ENCODE measurements around the gene HCRTR1.
A peak's percentile ranks its signal among the peaks of the same experiment; 100 is the strongest.

The HCRTR1 gene

GRCh38 chr1:31571340-31572295, 45.9 kb upstream of the HCRTR1 start:
- TF ChIP-seq, protein P1, sequence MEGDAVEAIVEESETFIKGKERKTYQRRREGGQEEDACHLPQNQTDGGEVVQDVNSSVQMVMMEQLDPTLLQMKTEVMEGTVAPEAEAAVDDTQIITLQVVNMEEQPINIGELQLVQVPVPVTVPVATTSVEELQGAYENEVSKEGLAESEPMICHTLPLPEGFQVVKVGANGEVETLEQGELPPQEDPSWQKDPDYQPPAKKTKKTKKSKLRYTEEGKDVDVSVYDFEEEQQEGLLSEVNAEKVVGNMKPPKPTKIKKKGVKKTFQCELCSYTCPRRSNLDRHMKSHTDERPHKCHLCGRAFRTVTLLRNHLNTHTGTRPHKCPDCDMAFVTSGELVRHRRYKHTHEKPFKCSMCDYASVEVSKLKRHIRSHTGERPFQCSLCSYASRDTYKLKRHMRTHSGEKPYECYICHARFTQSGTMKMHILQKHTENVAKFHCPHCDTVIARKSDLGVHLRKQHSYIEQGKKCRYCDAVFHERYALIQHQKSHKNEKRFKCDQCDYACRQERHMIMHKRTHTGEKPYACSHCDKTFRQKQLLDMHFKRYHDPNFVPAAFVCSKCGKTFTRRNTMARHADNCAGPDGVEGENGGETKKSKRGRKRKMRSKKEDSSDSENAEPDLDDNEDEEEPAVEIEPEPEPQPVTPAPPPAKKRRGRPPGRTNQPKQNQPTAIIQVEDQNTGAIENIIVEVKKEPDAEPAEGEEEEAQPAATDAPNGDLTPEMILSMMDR (IDR thresholded peaks at IDR 0.05; ENCODE audit: extremely low read depth, missing control alignments): no peak
- DNase-seq (ENCODE audit: low spot score): peak; percentile 44

DNA sequence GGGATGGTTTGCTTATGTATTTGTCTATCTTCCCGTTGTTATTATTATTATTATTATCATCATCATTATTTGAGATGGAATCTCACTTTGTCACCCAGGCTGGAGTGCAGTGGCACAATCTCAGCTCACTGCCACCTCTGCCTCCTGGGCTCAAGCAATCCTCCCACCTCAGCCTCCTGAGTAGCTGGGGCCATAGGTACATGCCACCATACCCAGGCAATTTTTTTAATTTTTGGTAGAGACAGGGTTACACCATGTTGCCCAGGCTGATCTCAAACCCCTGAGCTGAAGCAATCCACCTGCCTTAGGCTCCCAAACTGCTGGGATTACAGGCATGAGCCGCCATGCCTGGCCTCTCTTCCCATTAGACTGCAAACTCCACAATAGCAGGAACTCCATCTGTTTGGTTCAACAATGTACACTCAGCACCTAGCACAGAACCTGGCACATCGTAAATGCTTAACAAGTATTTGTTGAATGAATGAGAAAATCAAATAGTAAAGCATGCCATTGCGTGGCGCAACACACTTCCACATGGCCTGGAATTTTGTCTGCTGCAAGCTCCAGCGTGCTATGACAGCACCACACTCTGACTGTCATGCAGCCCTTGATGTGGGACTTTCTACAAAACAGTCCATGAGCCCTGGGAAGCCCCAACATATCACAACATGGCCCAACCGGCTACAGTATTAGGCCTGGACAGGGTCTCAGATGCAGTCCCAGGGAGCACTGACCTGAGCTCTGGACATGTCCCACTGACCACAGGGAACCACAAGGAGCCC, 45.0 kb upstream of the HCRTR1 start:
- TF ChIP-seq, protein P1 (IDR thresholded peaks at IDR 0.05; ENCODE audit: extremely low read depth, missing control alignments): no peak
- DNase-seq (ENCODE audit: low spot score): no peak

DNA sequence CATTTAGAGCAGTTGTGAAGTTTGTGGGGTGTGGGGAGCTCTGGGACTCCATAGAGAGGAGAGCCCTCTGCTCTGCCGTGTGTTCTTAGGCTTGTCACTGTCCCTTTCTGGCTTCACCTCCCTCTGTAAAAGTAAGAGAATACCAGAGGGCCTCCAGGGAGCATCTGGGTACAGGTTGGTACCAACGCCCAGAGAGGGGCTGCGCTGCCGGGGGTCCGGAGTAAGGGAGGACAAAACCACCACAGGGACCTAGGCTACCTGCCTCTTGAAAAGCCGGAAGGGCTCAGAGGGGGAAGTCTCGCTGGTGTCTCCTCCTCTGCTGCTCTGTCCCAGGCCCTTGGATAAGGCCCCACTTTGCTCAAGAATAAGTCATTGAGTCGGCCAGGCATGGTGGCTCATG, 44.2 kb upstream of the HCRTR1 start:
- TF ChIP-seq, protein P1 (IDR thresholded peaks at IDR 0.05; ENCODE audit: extremely low read depth, missing control alignments): no peak
- DNase-seq (ENCODE audit: low spot score): no peak

GRCh38 chr1:31574749-31575368, 42.6 kb upstream of the HCRTR1 start:
- TF ChIP-seq, protein P1 (IDR thresholded peaks at IDR 0.05; ENCODE audit: extremely low read depth, missing control alignments): no peak

GRCh38 chr1:31575369-31576140, 41.9 kb upstream of the HCRTR1 start:
- no peak for DNase-seq (ENCODE audit: low spot score)
- TF ChIP-seq, protein P1 (IDR thresholded peaks at IDR 0.05; ENCODE audit: extremely low read depth, missing control alignments): no peak

More at GRCh38 chr1:31574749-31575368, 42.6 kb upstream of the HCRTR1 start:
- no peak for DNase-seq (ENCODE audit: low spot score)

DNA sequence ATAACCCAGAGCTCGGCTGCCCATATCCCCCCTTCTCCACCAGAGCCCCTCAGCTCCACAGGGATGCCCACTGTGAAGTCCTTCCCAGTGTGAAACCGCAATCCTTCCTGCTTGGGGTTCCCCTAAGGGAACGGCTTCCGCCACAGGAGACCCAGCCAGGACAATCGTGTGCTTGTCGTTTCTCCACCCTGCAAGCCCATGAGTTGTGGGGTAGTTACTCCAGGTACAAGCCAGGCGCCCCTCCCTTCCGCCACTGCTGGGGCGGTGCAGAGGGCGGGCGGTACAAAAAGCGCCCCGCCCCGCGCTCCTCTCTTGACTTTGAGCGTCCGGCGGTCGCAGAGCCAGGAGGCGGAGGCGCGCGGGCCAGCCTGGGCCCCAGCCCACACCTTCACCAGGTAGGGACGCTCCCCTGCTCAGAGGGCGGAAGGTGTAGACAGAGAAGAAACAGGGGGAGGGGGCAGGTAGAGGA, 41.3 kb upstream of the HCRTR1 start, which contains the start of gene TINAGL1:
Gene TINAGL1, plus strand, starts transcription at position 315 of the 469 bp plus-strand sequence. CDS start 634 bp downstream, outside the sequence.
- TF ChIP-seq, protein P1 (IDR thresholded peaks at IDR 0.05; ENCODE audit: extremely low read depth, missing control alignments): no peak
- peak; percentile 46 for DNase-seq (ENCODE audit: low spot score)

All from GM20000 (cell line).